Fibroblast of skin of scalp (primary cell): ENCODE data around the gene FABP7. TPM values are rescaled to one million over a fixed set of nuclear protein-coding genes. Genes with fewer than 3 reads are reported as not detected.
"Not testable (repeated sequence)": the region's sequence is repeated elsewhere in the genome, so short reads cannot be mapped to it uniquely, and the experiment has no call there.

Source experiments
- DNase-seq: peaks from one replicate; pipeline ENCODE4 v3.0.0-alpha.2; 2013
- polyA plus RNA-seq, 2 experiments: library from polyadenylated mRNA; unstranded; fragments of 120-200 nt; gene quantifications; one replicate each; pipeline ENCODE4 v1.2.1, GENCODE V29; 2013; ENCODE audit not compliant: insufficient read length in 2 of 2

FABP7 gene
- polyA plus RNA-seq (2013, experiment 1 of 2; ENCODE audit: insufficient read length), result not detected
- 1.3 TPM for polyA plus RNA-seq (2013, experiment 2 of 2; ENCODE audit: insufficient read length)

DNA sequence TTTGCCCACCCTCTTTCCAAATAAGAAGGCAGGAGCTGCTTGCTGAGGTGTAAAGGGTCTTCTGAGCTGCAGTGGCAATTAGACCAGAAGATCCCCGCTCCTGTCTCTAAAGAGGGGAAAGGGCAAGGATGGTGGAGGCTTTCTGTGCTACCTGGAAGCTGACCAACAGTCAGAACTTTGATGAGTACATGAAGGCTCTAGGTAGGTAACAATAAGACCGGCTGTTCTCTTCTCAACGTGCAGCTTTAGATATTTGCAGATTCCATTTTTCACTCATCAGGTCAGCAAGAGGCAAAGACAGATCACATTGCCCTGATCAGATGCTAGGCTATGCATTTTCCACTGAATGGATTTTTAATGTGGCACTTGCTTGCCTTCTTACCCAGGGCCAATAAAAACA, at the start of gene FABP7:
TSS of gene FABP7 (plus strand) at position 50 of the 400 bp plus-strand sequence. CDS start at position 129, 79 bp downstream.
- no peak for DNase-seq

DNA sequence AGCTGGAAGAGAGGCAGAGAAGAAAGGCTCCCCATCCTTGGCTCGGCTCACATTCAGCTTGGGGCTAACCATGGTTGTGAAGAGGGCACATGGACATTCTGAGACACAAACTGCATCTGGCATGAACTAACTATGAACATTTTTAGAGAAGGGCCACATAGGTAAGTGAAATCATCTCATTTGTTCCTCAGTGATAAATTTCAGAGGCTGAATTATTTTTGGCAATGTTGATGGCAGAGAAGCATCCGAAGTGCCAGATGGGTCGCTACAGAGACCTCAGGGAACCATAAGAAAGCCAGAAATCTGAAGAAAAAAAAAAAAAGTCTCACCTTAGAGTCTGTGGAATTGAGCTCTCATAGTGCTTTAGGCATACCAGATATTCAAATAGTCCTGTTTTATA, 49.2 kb upstream of the FABP7 start:
- no peak for DNase-seq

DNA sequence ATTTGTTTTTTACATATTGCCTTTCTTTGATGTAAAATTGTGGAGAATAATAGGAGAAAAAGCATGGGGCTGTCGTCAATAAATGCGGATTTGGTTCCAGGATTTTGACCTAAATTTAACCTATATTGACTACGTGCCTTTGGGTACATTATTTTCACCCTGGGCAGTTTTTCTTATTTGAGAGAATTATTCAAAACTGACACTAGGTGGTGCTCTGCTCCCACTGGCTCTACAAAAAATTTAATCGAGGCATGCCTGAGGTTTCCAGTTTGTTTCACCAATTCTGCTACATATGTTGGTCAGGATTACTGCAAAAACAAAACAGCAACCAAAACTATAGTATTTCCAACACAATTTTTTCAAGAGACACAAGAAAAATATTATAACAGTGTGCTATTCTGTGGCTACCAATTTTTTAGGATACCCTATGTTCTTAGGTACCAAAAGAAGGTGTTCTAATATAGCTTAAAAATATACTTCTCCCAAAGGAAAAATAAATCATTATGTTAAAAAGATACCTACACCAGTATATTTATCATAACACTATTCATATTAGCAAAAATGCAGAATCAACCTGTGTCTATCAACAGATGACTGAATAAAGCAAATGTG, 48.6 kb upstream of the FABP7 start:
- DNase-seq, result peak; percentile 62

DNA sequence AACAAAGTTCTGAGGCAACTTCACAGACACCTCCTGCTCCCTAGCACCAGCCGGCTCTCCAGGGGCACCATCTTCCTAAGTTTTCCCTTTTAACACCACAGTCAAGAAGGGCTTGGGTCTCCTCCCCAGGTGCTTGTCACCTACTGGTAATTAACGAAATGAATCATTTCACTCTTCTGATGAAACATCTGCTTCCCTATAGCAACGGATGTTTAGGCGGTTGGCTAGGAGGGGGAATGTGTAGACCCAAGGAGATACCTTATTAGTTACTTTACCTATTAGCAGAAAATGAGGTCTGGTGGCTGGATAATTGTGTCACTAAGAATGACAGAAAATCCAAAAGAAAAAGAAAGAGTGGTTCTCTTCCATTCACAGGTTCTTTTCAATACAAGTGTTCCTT, 46.3 kb upstream of the FABP7 start:
- DNase-seq, result no peak

DNA sequence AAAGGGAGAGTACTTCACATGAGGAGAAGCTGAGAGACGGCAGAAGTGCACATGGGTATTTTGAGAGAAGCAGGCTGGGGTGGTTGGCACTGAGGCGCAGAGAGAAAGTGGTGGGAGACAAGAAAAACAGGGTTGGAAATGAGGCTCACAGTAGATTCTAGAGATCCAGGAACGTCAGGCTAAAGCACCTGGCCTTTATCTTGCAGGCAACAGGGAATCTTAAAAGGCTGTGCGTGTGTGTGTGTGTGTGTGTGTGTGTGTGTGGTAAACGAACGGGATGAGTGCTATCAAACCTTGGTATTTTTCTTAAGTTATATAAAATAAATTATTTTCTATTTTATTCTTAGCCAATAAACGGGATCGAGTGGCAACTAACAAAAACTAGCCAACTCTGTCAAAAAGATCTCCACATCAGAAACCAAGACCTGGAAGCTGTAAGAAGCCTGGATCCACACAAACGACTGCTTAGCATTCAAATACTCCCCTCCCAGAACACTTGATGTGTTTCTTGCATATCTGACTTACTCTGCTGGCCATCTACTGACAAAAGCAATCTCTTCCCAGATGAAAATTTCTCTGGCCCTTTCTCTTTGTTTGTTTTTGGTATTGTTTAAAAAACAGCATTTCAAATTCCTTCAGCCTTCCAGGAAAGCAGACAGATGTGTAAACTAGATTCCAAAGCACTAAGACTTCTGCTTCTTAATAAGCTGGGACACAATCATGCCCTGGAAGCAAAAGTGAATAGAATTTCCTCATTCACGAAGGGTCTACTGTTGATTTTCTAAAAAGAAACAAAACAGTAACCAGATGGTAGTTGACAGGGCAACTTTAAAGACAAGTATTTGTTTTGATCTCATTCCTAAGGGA, 44.8 kb upstream of the FABP7 start:
- DNase-seq, result no peak

DNA sequence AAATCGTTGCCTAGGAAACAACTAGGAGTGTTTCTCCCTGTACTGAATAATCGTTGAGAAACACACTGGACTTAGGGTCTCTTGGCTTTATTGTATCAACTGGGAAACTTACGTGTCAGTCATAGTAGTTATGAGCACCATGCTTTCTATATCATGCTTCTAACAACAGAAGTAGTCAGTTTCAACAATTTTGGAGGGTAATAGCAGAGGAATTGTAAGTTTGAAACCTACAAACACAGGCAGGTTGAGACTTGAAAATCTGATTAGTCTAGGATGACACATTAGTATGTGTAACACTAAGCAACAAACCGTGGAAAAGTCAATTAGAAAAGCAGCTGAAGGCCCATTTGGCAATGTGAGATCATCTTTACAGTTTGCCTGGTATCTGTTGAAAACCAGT, 43.9 kb upstream of the FABP7 start:
- no peak for DNase-seq

DNA sequence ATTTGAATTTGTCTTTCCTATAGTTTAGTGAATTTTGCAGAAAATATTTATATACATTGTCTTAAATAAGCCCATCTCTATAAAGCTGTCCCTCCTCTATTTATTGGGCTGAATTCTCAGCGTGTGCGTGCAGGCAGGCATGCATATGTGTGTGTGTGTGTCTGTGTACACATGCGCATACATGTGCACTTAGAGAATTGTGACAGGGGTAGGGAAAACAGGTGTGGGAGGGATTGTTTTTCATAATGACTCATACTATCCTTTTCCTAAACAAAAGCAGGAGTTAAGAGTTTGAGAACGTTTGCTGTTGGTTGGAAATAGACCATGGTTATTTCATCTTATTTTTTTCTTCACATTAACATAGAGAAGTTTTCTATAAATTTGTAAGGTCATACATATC, 43.4 kb upstream of the FABP7 start:
- no peak for DNase-seq

DNA sequence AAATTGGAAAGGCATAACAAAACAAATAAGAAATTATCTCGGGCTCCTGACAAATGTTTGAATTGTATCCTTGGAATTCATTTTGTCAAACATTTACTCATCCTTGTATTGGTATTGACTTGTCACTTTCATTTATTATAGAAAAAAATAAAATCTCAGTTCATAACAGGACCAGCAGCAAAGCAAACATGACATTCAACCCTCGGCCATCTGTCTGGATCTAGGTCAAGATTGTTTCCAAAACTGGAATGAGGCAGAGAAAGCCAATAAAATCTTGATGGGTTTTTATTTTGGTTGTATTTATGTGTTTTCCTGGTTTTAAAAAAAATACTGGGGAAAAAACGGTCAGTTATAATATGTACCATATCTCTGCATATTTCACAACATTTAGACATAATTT, 42.9 kb upstream of the FABP7 start:
- no peak for DNase-seq

DNA sequence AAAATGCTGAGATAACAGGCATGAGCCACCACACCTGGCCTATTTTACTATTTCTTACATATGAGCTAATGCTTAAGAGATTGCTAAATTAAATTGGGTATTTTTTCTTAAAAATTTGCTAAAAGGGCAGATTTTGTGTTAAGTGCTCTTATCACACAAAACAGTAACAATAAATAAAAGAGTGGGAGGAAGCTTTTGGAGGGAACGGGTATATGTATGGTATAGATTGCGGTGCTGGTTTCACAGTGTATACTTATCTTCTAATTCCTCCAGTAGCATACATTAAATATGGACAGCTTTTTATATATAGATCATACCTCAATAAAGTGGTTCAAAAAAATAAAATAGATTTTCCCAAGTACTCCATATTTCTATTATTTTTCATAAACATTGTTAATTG, 39.4 kb upstream of the FABP7 start:
- DNase-seq, result no peak

DNA sequence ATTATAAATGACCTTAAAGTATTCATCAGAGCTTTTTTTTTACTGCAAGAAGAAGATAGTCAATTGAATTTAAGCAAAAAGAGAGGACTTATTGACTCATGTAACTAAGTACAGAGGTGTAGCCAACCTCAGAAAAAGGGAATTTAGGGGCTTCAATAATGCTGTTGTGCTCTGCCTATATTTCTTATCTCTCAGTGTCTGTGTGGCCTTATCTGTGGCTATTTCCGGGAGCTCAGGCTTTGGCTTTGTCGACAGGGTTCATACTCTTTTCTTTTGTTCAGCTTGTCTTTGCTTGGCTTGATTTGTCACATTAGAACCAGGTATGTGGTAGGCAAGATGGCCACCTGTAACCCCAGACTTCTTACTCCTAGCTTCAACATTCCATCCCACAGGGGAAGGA, 38.6 kb upstream of the FABP7 start:
- DNase-seq, result no peak

DNA sequence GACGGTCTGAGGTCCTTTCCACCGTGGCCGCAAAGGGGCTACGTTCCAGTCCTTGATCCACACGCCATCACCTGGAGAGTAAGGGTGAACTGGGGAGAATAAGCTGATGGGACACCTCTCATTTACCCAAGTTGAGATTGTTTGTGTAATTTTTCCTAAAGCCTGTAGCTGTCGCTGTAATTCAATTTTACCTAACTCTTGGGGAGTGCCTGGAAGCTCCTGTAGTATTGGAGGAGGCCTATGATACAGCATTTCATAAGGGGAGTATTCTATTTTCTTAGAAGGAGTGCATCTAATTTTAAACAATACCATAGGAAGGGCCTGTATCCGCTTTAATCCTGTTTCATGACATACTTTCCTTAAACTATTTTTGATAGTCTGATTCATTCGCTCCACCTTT, 35.3 kb upstream of the FABP7 start:
- DNase-seq, result peak; percentile 5

DNA sequence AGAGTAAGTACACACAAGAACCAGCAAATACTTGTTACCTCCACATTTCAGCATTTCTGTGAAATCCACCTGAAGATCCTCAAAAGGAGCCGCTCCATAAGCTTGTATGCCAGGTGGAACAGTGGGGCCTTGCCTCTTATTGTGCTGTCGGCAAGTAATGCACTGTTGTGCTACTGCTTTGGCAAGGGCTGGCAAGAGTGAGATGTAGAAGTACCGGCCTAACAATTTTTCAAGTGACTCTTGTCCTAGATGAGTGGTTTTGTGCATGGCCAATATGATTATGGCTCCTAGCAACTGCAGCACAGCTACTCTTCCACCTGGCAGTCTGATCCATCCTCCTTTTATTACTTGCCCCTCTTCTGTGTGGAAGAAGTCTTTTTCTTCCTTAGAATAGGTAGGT, 34.7 kb upstream of the FABP7 start:
- not testable (repeated sequence) for DNase-seq

DNA sequence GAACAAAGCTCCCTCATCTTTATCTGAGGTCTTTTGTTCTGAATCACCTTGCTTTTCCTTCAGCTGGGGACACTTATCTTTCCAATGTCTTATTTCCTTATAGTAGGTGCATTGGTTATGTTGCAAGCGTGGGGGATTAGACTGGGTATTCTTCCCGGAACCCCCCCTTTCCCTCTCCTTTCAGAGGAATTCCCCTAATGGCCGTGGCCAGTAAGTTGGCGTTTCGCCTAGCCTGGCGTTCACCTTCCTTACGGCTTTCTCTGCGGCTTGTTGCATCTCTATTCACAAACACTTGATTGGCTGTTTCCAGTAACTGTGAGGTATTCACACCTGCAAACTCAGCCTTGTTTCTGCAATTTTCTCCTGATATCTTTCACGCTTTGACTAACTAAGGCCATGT, 32.8 kb upstream of the FABP7 start:
- DNase-seq, result no peak

DNA sequence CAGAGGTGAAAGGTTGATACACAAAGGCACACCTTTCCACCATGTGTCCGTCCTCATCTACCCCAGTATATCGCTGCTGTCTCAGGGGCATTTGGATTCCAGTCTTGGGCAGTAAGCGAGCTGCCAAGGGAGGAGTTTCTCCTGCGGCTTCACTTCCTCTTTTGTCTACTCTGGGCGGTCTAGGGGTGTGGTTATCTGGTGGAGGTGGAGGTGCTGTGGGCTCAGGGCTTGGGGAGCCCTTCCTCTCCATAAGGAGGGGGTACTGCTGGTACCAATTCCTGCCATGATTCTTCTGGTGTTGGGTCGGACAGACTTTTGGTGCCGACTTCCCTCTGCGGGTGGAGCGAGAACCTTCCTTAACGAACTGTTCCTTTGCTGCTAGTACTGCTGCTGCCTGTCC, 31.9 kb upstream of the FABP7 start:
- DNase-seq, result no peak

DNA sequence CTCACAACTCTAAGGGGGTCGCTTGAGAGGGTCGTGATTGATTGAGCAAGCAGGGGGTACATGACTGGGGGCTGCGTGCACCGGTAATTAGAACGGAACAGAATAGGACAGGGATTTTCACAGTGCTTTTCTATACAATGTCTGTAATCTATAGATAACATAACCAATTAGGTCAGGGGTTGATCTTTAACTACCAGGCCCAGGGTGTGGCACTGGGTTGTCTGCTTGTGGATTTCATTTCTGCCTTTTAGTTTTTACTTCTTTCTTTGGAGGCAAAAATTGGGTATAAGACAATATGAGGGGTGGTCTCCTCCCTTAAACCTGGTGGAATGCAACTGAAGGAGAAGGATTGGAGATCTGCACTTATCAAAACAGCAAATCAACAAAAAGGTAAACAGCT, 30.6 kb upstream of the FABP7 start:
- not testable (repeated sequence) for DNase-seq

DNA sequence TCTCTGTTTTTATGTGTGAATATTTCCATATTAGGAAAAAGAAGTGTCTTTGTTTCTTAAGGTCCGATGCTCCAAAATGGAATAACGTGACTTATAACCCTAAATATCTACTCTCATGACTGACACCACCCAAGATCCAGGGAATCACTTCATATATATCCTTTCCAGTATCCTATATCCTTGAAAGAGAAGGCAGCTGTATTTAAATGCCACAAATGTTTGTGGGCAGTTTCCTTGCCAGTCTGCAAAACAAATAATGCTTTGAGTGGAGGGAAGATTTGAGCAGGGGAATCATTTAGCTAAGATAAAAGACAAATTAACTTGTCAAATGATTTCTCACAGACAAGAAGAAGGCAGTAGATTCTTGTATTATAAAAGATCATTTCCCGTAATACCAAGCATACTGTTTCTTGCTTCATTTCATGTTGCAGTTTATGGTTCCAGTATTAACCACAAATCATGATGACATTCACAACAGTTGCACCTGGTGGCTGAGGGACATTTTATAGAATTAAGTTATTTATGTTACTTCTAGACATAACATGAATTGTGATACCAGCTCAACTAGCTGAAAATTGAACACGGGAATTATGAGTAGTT, 30.0 kb upstream of the FABP7 start:
- no peak for DNase-seq

DNA sequence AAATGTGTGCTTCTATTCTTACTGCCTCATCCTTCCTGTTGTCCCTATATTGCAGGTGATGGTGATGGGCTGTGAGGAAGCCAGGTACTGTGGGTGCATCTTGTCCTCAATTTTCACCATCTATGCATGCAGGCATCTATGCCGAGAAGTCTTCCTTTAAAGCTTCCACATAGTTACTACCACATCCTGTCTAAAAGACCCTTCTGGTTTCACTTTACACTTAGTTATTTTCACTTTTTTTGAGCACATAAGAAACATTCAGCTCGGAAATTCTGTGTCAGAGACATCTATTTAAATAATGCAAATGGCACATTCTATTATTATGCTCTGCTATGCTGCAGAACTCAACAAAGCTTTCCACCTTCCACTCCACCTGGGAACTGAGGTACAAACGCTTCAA, 28.2 kb upstream of the FABP7 start:
- no peak for DNase-seq

DNA sequence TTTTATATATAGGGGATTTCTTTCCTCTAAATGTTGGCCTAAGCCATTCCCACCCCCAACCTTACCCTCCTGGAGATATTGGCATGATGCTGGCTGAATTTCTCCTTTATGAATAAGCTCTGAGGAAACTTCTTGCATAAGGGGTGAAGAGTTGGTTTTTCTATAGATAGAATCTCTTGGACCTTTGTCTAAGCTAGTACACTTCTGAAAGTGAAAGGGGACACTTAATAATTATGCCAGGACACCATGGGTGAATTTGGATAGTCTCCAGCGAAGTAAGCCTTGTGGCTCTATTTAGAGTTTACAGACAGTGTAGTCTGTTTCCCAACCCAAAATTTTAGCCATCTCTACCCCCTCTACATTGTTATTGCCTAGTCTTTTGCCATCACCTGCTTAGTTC, 27.1 kb upstream of the FABP7 start:
- no peak for DNase-seq

DNA sequence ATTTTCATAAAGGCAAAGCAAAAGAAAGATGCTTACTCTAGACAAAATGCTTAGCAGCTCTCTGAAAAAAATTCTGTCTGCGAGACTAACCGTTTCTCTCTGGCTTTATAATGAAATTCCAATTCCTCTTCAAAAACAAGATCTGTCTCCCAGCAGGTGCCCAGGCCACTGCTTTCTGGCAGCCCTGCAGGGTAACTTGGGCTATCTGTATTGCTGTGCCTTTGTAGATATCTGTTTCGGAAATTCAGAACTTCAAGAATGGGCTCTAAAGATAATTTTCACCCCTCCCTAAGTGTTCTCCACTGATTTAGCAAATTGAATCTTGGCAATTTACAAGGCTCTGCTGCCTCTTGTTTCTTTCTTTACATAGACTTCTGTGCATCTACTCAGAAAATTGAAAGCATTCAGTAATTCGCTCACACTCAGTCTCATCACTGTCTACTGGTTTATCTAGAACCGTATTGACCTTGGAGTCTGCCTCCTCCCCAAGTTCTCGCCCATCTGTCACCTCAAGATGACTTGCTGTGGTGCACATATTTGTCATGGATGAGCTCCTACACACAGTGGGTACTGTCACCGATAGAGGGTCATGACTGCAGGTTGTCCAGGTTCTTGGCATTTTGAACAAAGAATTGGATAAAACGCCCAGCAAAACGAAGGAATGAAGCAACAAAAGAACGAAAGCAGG, 26.4 kb upstream of the FABP7 start:
- no peak for DNase-seq

DNA sequence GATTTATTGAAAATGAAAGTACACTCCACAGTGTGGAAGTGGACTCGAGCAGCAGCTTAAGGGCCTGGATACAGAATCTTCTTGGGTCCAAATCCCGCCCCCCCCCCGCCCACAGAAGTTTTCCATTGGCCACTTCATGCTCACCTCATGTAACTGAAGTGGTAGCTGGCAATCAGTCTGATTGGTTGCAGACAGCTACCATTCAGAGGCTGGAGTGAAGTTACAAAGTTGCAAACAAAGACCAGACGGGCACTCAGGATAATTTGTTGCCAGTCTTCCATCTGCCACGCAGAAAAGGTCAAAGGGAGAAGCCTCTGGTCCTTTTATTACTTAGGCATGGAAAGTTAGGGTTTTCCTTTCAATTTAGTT, 25.8 kb upstream of the FABP7 start:
- DNase-seq, result peak; percentile 30

DNA sequence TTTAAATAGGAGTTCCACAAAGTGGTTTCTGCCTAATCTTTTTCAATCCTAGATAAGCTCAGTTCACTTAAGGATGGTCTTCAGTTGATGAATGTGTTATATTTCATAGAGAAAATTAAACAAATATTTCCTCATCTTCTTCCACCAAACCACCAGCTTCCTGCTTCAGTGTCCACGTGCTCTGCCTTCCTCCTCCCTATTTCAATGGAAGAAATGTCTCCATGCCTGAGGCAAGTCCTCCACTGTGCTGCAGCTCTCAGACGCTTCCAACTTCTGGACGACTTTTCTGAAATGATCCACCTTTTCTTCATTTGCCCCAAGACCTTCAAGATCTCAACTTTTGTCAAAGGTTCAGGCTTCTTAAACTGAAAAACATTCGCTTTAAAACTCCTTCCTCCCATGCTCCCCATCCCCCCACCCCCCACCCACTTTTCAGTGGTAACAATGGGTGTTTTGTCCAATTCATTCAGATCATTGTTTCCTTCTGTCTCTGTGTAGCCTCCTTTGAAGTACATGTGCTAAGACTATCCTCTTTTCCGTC, 25.3 kb upstream of the FABP7 start:
- DNase-seq, result no peak

DNA sequence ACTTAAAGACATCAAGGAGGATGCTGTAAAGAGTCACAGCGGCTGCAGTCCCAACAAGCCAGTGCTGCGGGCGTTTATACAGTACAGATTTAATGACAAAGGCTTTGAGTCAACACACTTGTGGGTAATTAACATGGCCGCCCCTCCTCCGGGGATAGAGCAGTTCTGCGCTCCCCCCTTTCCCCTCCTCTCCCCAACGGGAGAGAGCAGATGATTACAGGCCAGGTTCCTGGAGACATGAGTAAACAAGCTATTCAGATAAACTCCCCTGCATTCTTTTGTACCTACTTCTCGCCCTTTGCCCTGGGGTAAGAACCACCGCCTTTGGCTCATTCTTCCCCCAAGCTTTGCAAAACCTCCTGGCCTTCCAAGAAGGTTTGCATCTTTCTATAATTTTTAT, 23.6 kb upstream of the FABP7 start:
- DNase-seq, result no peak

DNA sequence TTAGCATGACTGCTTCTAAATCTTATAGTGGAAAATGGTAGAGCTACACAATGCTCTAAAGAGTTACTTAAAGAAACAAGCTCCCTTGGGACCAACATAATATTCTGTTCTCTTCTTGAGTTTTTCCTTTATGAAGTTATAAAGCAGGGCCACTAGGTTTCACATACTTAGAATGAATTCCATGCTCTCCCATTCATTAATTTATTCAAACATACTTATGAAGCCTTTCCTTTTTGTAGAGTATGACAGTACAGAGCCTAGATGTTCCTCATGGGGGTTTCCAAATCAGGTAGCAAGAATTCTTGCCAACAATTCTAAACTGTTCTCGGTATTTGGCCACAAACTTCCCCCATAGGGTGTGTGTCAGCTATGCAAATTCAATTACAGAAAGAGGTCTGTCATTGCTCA, 20.6 kb upstream of the FABP7 start:
- DNase-seq, result no peak
